NCI-H128 (cell line): ENCODE data around the gene STATH.
"Not testable (repeated sequence)": the region's sequence is repeated elsewhere in the genome, so short reads cannot be mapped to it uniquely, and the experiment has no call there.

Experiments used
- DNase-seq: peaks from one replicate; lab custom pipeline; 2025; ENCODE audit not compliant: unreplicated experiment; lab: John Stamatoyannopoulos, UW

STATH gene

GRCh38 chr4:69995526-69996016 lies at the start of gene STATH:
TSS of gene STATH (plus strand) at chr4:69995966. CDS start at chr4:69998438, 2,472 bp downstream.
- DNase-seq, result no peak

DNA sequence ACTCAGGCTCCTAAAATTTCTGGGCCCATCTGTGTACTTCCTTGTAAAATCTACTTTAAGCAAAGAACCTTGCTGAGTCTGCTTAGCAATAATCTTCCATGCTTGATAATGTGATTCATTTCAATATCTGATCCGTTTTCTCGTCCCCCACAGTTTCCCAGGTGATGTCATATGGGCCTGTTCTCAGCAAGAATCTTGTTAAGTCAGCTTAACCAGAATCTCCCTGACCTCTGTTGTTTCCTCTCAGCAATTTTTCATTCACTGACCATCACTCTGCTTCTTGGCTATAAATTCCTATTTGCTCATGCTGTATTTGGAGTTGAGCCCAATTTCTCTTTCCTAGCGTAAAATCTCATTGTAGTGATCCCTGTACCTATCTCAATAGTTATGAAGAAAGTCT lies 44.2 kb upstream of the STATH start:
- DNase-seq, result no peak

- no peak for DNase-seq
These were observed 38.6 kb upstream of the STATH start for GRCh38 chr4:69957209-69957608.

- DNase-seq, result no peak
These were observed 30.1 kb upstream of the STATH start, which contains the start of gene CSN2 for GRCh38 chr4:69965628-69966027. TSS of gene CSN2 (minus strand) at chr4:69965728. CDS start at chr4:69960995, 4,733 bp downstream.

GRCh38 chr4:69970071-69970470 lies 25.7 kb upstream of the STATH start:
- no peak for DNase-seq

DNA sequence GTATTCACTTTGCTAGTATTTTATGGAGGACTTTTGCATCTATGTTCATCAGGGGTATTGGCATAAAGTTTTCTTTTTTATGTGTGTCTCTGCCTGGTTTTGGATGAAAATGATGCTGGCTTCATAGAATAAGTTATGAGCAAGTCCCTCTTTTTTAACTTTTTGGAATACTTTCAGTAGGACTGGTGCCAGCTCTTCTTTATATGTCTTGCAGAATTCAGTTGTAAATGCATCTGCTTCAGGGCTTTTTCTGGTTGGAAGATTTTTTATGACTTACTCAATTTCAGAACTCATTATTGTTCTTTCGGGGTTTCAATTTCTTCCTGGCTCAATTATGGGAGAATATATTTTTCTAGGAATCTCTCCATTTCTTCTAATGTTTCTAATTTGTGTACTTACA lies 21.1 kb upstream of the STATH start:
- DNase-seq, result no peak

DNA sequence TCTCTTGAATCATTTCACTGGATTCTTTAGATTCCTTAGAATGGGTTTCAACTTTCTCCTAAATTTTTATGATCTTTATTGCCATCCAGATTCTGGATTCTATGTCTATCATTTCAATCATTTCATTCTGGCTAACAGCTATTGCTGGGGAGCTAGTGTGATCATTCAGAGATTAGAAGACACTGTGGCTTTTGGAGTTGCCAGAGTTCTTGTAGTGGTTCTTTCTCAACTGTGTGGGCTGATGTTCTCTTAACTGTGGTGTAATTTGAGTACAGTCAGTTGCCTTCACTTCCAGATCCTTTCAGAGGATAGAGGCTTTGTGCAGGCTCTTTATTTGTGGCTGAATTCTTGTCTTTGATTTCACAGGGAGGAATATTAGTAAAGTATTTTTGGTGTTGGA lies 18.2 kb upstream of the STATH start:
- DNase-seq, result no peak

GRCh38 chr4:69984030-69984443 lies 11.7 kb upstream of the STATH start:
- no peak for DNase-seq

GRCh38 chr4:69986663-69987062 lies 9.1 kb upstream of the STATH start:
- no peak for DNase-seq

GRCh38 chr4:69991016-69991415 lies 4.8 kb upstream of the STATH start:
- no peak for DNase-seq

DNA sequence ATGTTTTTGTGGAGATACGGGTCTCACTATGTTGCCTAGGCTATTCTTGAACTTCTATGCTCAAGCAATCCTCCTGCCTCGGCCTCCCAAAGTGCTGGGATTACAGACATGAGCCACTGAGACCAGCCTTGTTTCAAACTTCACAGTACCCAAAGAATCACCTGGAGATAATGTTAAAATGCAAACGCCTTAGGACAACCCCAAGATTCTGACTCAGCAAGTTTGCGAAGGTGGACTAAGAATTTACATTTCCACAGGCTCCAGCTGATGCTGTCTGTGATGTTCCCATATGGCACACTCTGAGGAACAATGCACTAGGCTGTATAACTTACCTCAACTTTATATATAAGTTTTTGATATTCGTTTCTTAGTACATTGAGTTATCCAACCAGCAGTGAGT lies 984 bp upstream of the STATH start:
- no peak for DNase-seq

DNA sequence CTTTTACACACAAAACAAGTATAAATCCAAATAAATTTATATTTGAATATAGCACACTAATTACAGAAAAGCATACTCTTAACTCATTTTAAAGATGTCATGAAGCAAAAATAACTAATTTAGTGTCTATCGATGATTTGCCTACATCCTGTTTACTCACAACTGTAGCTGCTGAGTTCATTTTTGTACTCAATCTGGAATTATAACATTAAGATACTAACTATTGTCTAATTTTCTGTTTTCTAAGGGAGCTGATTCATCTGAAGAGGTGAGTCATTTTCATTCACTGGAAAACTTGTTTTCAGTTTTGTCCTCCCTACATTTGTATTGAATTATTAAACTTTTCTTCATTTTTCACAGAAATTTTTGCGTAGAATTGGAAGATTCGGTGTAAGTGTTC lies 3.7 kb downstream of the STATH start:
- DNase-seq, result no peak

GRCh38 chr4:70000711-70001110 lies 4.9 kb downstream of the STATH start:
- no peak for DNase-seq

- no peak for DNase-seq
These were observed 6.7 kb downstream of the STATH start for GRCh38 chr4:70002507-70002906.

DNA sequence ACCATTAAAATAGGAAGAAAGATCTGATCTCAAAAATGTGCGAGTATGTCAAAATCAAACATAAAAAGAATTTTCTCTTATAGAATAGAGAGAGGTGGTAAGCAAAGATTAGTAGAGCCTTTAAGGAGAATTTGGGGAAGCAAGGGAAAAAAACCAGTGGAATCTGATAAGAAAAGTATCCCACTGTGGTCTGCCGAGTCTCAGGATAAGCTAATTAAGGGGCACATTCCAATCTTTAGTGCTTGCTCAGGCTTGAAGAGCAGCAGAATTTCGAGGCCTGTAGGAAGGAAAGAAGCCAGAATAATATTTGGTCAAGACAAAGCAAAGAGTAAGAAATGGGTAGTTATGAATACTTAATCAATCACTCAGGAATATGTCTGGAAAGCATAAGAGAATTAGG lies 13.0 kb downstream of the STATH start:
- no peak for DNase-seq

GRCh38 chr4:70019006-70019405 lies 23.2 kb downstream of the STATH start:
- DNase-seq, result not testable (repeated sequence)

DNA sequence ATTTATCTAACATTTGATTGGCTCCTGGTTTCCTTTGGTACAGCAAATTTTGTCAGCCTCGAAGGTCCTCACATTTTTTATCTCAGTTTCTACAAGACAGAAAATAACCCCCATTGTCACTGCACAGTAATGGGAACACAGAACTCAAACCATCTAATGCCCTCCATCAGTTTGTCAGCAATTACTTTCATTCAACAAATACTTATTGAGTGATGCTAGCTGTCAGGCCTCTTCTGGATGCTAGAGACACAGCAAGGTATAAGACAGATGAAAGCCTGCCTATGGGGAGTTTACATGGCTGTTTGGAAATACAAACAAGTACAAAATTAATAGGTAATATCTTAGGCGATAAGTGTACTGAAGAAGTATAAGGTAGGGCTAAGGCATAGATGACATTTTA lies 27.5 kb downstream of the STATH start:
- DNase-seq, result no peak

DNA sequence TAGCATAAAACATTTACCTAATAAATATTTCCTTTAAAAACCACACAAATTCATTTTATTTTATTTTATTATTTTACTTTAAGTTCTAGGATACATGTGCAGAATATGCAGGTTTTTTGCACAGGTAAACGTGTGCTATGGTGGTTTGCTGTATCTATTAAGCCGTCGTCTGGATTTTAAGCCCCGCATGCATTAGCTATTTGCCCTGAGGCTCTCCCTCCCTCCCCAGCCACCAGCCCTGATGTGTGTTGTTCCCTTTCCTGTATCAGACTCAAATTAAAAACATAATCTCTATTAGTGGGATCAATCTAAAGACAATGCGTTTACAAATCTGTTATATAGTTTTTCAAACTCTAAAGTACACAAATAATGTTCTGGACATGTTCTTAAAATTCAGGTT lies 31.2 kb downstream of the STATH start:
- no peak for DNase-seq

GRCh38 chr4:70028159-70028558 lies 32.4 kb downstream of the STATH start, which contains the start of gene HTN3:
TSS of gene HTN3 (plus strand) at chr4:70028459. CDS start at chr4:70030741, 2,282 bp downstream.
- DNase-seq, result not testable (repeated sequence)

DNA sequence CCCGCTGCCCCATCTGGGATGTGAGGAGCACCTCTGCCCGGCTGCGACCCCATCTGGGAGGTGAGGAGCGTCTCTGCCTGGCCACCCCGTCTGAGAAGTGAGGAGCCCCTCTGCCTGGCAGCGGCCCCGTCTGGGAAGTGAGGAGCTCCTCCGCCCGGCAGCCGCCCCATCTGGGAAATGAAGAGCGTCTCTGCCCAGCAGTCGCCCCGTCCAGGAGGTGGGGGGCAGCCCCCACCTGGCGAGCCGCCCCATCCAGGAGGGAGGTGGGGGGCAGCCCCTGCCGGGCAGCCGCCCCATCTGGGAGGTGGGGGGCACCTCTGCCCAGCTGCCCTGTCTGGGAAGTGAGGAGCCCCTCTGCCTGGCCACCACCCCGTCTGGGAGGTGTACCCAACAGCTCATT lies 41.8 kb downstream of the STATH start:
- DNase-seq, result not testable (repeated sequence)

DNA sequence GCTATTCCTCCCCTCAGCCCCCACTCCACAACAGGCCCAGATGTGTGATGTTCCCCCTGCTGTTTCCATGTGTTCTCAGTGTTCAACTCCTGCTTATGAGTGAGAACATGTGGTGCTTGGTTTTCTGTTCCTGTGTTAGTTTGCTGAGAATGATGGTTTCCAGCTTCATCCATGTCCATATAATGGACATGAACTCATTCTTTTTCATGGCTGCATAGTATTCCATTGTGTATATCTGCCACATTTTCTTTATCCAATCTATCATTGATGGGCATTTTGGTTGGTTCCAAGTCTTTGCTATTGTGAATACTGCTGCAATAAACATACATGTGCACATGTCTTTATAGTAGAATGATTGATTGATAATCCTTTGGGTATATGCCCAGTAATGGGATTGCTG lies 44.2 kb downstream of the STATH start:
- not testable (repeated sequence) for DNase-seq

GRCh38 chr4:70041652-70042286 lies 46.0 kb downstream of the STATH start:
- DNase-seq, result no peak

GRCh38 chr4:70050138-70050537 lies 54.4 kb downstream of the STATH start, which contains the start of gene HTN1:
TSS of gene HTN1 (plus strand) at chr4:70050438. CDS start at chr4:70053077, 2,639 bp downstream.
- DNase-seq, result not testable (repeated sequence)
